Measurements from ENCODE around the gene SAMD9L. TPM values are rescaled to one million over a fixed set of nuclear protein-coding genes. Genes with fewer than 3 reads are reported as not detected.
"Not testable (repeated sequence)": the region's sequence is repeated elsewhere in the genome, so short reads cannot be mapped to it uniquely, and the experiment has no call there.

Gene SAMD9L
- total RNA-seq, 1 donor from 2014 or later, result 15.6 TPM

- no peak for DNase-seq (ENCODE audit: low read depth)
Observed at GRCh38 chr7:93146036-93146435, 2.1 kb downstream of the SAMD9L start.

- DNase-seq (ENCODE audit: low read depth), result no peak
Observed at GRCh38 chr7:93145354-93145753, 2.8 kb downstream of the SAMD9L start.

DNA sequence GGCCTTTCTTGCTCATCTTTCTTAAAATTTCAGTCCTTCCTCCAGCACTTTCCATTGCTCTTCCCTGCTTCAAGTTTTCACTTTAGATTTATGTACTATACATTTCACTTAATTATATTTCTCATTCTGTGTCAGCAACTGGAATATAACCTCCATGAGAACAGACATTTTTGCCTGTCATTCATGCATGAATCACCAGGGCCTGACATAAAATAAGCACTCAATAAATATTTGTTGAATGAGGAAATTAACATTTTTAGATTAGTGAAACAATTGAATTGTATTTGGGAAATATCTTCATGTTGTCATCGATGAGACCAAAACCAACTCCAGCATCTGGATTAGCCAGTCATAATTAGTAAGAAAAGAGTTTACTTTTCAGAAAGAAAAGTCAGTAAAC, 6.1 kb downstream of the SAMD9L start:
- no peak for DNase-seq (ENCODE audit: low read depth)

DNA sequence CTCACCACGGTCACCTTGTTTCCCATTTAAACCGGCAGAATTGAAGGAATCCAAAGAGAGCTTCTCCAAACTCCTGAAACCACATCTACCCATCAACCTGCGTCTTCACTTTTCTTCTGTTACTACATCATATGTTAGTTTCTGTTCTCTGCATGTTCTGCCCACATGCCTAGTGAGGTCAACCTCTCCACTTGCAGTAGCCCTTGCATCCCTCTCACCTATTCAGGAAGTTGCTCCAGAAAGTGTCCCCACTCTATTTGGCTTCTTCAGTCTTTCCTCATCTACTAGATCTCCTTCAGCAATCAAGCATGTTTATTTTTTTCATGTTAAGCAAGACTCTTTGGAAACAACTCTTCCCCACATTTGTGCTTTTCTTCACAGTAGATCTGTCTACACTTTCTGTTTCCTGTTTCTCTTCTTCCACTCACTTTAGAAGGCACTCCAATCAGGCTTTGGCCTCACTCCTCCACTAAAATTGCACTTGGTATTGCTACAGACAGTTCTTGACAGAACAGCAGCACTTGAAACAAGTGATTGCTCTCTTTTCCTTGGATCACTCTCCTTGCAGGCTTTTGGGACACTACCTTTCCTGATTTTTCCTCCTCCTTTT, 7.5 kb downstream of the SAMD9L start:
- no peak for DNase-seq (ENCODE audit: low read depth)

- DNase-seq (ENCODE audit: low read depth), result no peak
Observed at GRCh38 chr7:93138576-93138975, 9.6 kb downstream of the SAMD9L start.

DNA sequence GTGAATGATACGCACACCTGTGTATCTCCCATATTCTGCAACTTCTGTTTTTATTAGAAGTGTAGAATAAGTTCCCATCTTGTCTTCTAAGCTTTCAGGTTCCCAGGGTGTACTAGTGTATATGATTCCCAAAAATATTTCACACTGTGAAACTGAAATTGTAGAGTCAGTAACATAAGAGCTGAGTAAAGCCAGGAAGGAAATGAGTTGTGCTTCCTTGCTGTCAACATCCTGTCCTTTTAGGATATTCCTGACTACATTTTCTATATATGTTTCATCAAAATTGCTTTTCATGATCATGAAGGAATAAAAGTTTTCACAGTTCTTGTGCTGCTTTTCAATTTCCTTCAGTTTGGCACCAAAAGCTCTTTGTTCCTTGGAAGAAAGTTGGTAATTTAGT, 15.2 kb downstream of the SAMD9L start:
- DNase-seq (ENCODE audit: low read depth), result no peak

- no peak for DNase-seq (ENCODE audit: low read depth)
Observed at GRCh38 chr7:93132216-93132615, 16.0 kb downstream of the SAMD9L start.

DNA sequence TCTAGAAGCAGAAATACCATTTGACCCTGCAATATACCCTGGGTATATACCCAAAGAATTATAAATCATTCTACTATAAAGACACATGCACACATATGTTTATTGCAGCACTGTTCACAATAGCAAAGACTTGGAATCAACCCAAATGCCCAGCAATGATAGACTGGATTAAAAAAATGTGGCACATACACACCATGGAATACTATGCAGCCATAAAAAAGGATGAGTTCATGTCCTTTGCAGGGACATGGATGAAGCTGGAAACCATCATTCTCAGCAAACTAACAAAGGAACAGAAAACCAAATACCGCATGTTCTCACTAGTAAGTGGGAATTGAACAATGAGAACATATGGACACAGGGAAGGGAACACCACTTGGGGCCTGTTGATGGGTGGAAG, 21.2 kb downstream of the SAMD9L start:
- DNase-seq (ENCODE audit: low read depth), result not testable (repeated sequence)

DNA sequence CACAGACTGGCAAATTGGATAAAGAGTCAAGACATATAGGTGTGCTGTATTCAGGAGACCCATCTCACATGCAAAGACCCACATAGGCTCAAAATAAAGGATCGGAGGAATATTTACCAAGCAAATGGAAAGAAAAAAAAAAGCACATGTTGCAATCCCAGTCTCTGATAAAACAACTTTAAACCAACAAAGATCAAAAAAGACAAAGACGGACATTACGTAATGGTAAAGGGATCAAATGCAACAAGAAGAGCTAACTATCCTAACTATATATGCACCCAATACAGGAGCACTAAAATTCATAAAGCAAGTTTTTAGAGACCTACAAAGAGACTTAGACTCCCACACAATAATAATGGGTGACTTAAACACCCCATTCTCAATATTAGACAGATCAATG, 24.7 kb downstream of the SAMD9L start:
- DNase-seq (ENCODE audit: low read depth), result not testable (repeated sequence)

DNA sequence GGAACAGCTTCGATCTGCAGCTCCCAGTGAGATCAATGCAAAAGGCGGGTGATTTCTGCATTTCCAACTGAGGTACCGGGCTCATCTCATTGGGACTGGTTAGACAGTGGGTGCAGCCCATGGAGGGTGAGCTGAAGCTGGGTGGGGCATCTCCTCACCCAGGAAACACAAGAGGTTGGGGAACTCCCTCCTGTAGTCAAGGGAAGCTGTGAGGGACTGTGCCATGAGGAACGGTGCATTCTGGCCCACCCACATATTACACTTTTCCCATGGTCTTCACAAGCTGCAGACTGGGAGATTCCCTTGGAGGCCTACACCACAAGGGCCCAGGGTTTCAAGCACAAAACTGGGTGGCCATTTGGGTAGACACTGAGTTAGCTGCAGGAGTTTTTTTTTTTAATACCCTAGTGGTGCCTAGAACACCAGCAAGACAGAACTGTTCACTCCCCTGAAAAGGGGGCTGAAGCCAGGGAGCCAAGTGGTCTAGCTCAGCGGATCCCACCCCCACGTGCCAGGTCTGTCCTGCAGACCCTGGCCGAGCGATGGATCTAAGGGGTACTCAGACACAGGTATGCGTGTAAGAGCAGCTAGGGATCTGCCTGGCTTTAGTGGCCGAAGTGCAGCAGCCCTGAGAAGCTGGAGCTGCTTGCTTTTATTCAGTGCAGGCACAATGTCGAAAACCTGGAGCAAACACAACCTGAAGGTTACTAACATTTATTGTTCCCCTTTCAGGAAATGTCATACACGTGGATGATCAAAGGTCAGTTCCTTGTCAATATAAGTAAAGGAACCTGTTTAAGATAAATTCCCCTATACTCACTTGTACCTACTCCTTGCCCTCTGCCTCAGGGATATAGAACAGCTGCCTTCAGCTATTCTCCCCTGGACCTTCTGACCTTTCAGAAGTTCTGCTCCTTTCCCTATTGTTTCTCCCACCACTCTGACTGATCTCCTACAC, 27.3 kb downstream of the SAMD9L start:
- DNase-seq (ENCODE audit: low read depth), result no peak

- peak; percentile 27 for DNase-seq (ENCODE audit: low read depth)
Observed at GRCh38 chr7:93119191-93119905, 28.8 kb downstream of the SAMD9L start.

GRCh38 chr7:93117852-93118530, 30.2 kb downstream of the SAMD9L start, which contains the start of gene SAMD9:
TSS of gene SAMD9 (minus strand) at chr7:93117979. CDS start at chr7:93106097, 11,882 bp downstream.
- peak; percentile 81 for DNase-seq (ENCODE audit: low read depth)

DNA sequence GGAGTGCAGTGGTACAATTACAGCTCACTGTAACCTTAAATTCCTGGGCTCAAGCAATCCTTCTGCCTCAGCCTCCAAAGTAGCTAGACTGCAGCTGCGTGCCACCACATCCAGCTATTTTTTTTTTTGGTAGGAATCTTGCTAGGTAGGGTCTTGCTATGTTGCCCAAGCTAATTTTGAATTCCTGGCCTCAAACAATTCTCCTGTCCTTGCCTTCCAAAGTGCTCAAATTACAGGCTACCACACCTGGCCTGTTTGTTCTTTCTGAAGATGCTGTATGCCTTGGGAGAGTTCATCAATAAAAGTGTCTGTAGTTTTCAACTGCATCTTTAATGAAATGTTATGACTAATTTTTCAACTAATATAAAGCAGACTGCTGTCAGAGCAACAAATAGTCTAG, 30.9 kb downstream of the SAMD9L start:
- DNase-seq (ENCODE audit: low read depth), result no peak

DNA sequence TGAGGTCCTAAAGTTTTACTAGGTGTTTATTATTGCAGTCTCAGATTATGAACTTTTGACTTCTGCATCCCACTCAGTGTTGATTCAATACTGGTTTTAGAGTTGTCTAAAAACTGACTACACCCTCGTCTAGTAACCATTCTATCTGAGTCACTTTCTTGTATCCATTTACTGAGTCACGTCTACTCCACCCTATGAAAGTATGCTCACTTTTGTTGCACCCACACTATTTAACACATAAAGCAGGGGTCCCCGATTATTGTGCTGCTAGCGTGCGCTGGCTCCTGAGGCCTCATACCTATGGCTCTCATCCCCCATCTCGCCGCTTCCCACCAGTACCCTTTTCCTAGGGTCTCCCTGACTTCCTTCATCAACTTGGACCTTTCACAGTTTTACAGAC, 32.4 kb downstream of the SAMD9L start:
- peak; percentile 44 for DNase-seq (ENCODE audit: low read depth)

- no peak for DNase-seq (ENCODE audit: low read depth)
Observed at GRCh38 chr7:93108003-93108402, 40.2 kb downstream of the SAMD9L start.

GRCh38 chr7:93097388-93097787, 50.8 kb downstream of the SAMD9L start:
- no peak for DNase-seq (ENCODE audit: low read depth)

DNA sequence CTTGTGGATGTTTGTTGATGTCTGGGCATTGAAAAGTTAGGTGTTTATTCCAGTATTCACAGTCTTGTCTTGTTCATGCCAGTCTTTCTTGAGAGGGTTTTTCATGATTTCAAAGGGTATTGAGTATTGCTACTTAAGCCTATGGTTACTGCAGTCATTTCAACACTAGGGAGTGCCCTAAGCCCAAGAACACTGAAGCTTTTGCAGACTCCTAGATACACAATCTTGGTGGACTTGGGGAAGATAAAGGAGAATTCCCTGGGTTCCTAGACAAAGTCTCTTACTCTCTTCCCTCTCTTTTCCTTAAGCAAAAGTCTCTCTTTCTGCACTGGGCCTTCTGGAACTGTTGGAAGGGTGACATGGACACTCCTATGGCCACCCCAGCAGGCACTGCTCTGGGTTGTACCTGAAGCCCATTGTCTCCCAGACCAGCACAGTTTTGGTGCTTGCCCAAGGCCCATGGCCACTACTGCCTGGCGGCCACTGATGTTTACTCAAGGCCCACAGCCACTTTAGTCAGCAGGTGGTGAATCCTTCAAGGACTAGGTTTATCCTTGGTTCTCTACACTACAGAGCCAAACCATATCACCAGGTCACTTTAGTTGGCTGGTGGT, 55.3 kb downstream of the SAMD9L start:
- peak; percentile 55 for DNase-seq (ENCODE audit: low read depth)
